GM23338 (cell line): Measurements from ENCODE around the gene MPHOSPH8. TPM values are rescaled to one million over a fixed set of nuclear protein-coding genes. Genes with fewer than 3 reads are reported as not detected.

Source experiments
- ATAC-seq: fragments of 200-7000 bp; cut with Tn5 transposase; 3 replicates; pipeline ENCODE4 v1.9.1; 2020
- DNase-seq: peaks from one replicate; pipeline ENCODE4 v3.0.0-alpha.2; 2015; ENCODE audit warnings: low spot score
- H2AFZ ChIP-seq: fragments of 200-600 bp; sonication (generic); 2 replicates; pipeline ENCODE4 v1.8.0; 2016; ENCODE audit warnings: antibody characterized with exemption, mild to moderate bottlenecking, moderate library complexity
- H3F3A ChIP-seq: fragments of 200-600 bp; sonication (generic); replicated peaks from 2 replicates; pipeline ENCODE4 v1.8.0; 2017; ENCODE audit warnings: antibody characterized with exemption, mixed run types, low read depth
- H3K27ac ChIP-seq: fragments of 200-600 bp; sonication (generic); 2 replicates; pipeline ENCODE4 v1.6.1; 2016; ENCODE audit warnings: low read depth
- H3K27me3 ChIP-seq: fragments of 200-600 bp; sonication (generic); 2 replicates; pipeline ENCODE4 v1.8.0; 2016; ENCODE audit warnings: mild to moderate bottlenecking, mixed run types, moderate library complexity; ENCODE audit not compliant: insufficient read depth
- H3K36me3 ChIP-seq: fragments of 200-600 bp; sonication (generic); 2 replicates; pipeline ENCODE4 v1.8.0; 2016; ENCODE audit warnings: mild to moderate bottlenecking; ENCODE audit not compliant: insufficient read depth
- H3K4me1 ChIP-seq: fragments of 200-600 bp; sonication (generic); 2 replicates; pipeline ENCODE4 v1.8.0; 2016; ENCODE audit warnings: mild to moderate bottlenecking, moderate library complexity; ENCODE audit not compliant: insufficient read depth
- H3K4me2 ChIP-seq: fragments of 200-600 bp; sonication (generic); 2 replicates; pipeline ENCODE4 v1.7.1; 2017; ENCODE audit warnings: mixed run types
- H3K4me3 ChIP-seq: fragments of 200-600 bp; sonication (generic); 2 replicates; pipeline ENCODE4 v1.6.1; 2016; ENCODE audit warnings: mixed run types
- H3K79me2 ChIP-seq: fragments of 200-600 bp; sonication (generic); replicated peaks from 2 replicates; pipeline ENCODE4 v1.8.0; 2017; ENCODE audit warnings: mild to moderate bottlenecking; ENCODE audit not compliant: insufficient read depth
- H3K9me2 ChIP-seq: fragments of 200-600 bp; sonication (generic); 2 replicates; pipeline ENCODE4 v1.8.0; 2017; ENCODE audit not compliant: insufficient read depth
- H4K20me1 ChIP-seq: fragments of 200-600 bp; sonication (generic); replicated peaks from 2 replicates; pipeline ENCODE4 v1.8.0; 2017; ENCODE audit warnings: mild to moderate bottlenecking; ENCODE audit not compliant: insufficient read depth
- H3K27ac Mint-ChIP-seq: 2 replicates; pipeline ENCODE4 v1.8.0; 2020; ENCODE audit warnings: inconsistent platforms, mild to moderate bottlenecking, moderate library complexity, mixed read lengths
- H3K27me3 Mint-ChIP-seq: 3 replicates; pipeline ENCODE4 v1.8.0; 2022; ENCODE audit warnings: low read depth, mild to moderate bottlenecking, moderate library complexity, mixed read lengths, inconsistent platforms; ENCODE audit not compliant: insufficient read depth, poor library complexity
- H3K36me3 Mint-ChIP-seq: 3 replicates; pipeline ENCODE4 v1.8.0; 2021; ENCODE audit warnings: low read depth, mild to moderate bottlenecking, inconsistent platforms, moderate library complexity, mixed read lengths
- H3K4me1 Mint-ChIP-seq: 3 replicates; pipeline ENCODE4 v1.8.0; 2020; ENCODE audit warnings: mild to moderate bottlenecking, inconsistent platforms, mixed read lengths
- H3K4me3 Mint-ChIP-seq: 3 replicates; pipeline ENCODE4 v1.8.0; 2021; ENCODE audit warnings: moderate library complexity, mild to moderate bottlenecking, inconsistent platforms, mixed read lengths
- H3K9me3 Mint-ChIP-seq: 3 replicates; pipeline ENCODE4 v1.8.0; 2020; ENCODE audit warnings: moderate library complexity, mild to moderate bottlenecking, inconsistent platforms, mixed read lengths
- EZH2 ChIP-seq: fragments of 200-600 bp; sonication (generic); IDR thresholded peaks from one replicate; pipeline ENCODE4 v1.8.0; 2017; ENCODE audit warnings: antibody characterized with exemption, mild to moderate bottlenecking, low read depth; ENCODE audit not compliant: unreplicated experiment
- JUNB ChIP-seq: IDR thresholded peaks from one replicate; pipeline ENCODE4 v1.6.1; 2016; ENCODE audit warnings: antibody characterized with exemption; ENCODE audit not compliant: unreplicated experiment
- REST ChIP-seq: IDR thresholded peaks from one replicate; pipeline ENCODE4 v1.6.1; 2018; ENCODE audit warnings: antibody characterized with exemption; ENCODE audit not compliant: unreplicated experiment
- ZNF114 ChIP-seq: fragments of 250-450 bp; sonication (Bioruptor Pico); IDR thresholded peaks from 2 replicates; pipeline ENCODE4 v1.5.0; 2020; ENCODE audit warnings: mild to moderate bottlenecking, moderate library complexity
- polyA plus RNA-seq: library from polyadenylated mRNA; unstranded; fragments of >200 nt; fragmentation: Nextera tagmentation; extraction: Ambion mirVana; gene quantifications from 2 replicates; pipeline ENCODE4 v1.2.1, GENCODE V29; 2016
- total RNA-seq: library from RNA; depleted of rRNA; stranded (reverse); fragments of >200 nt; shearing (Covaris generic); gene quantifications from 2 replicates; pipeline ENCODE4 v1.2.3, GENCODE V29; 2014
- TF ChIP-seq, protein P1 (sequence below): IDR thresholded peaks from 2 replicates; pipeline ENCODE4 v1.6.1; 2016; ENCODE audit warnings: antibody characterized with exemption

The MPHOSPH8 gene
- total and polyA plus RNA-seq, 2 experiments from 2014 or later: 15.6 to 31.9 TPM

DNA sequence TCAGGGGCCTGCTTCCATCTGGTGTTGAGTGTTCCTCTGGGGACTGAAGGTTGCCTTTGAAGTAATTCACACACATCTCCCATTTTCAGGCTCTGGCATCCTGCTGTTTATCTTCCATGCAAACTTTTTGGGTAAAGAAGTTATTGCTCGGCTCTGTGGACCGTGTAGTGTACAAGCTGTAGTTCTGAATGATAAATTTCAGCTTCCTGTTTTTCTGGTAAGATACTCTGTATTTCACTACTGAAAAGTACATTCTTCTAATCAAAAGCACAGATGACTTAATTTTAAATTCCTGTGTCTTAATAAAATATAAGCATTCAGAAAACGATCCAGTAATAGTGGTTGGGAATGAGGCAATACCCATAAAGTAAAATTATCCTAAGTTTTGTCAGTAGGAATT lies 36.7 kb downstream of the MPHOSPH8 start (continued):
- TF ChIP-seq, protein P1, sequence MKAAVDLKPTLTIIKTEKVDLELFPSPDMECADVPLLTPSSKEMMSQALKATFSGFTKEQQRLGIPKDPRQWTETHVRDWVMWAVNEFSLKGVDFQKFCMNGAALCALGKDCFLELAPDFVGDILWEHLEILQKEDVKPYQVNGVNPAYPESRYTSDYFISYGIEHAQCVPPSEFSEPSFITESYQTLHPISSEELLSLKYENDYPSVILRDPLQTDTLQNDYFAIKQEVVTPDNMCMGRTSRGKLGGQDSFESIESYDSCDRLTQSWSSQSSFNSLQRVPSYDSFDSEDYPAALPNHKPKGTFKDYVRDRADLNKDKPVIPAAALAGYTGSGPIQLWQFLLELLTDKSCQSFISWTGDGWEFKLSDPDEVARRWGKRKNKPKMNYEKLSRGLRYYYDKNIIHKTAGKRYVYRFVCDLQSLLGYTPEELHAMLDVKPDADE: no peak

DNA sequence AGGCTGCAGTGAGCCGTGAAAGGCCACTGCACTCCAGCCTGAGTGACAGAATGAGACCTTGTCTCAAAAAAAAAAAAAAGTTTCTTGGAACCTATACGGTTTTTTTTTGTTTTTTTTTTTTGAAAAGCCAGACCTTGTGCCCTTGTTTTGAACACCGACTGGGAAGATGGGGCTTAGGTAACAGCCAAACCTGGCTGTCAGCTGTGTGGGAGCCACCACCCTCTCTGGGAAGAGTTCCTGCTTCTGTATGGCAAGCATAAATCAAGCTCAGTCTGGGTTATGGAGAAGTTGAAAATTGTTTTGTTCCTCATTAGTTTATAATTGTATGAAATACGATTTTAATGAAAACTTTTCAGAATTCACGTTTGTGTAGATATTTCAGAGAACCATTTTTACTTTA lies 39.5 kb downstream of the MPHOSPH8 start:
- Histone ChIP-seq H3K79me2 (no peaks in the 10 kb centered on the region), H4K20me1 (peaks cover 13% of the 10 kb centered on the region; the same call in 1 of the 2 replicates), H3K4me3 (no peak overlapping the region), H3K27ac (0 out of 2 replicates have a peak overlapping the region, but pooled peaks have one; percentile 74), H3F3A (peaks cover 14% of the 10 kb centered on the region; the same call in 1 of the 2 replicates), H3K4me1 (no peaks in the 10 kb centered on the region), H3K36me3 (peaks cover 45% of the 10 kb centered on the region), H2AFZ (no peak overlapping the region), H3K4me2 (no peak overlapping the region), H3K9me2 (no peaks in the 10 kb centered on the region), H3K27me3 (no peaks in the 10 kb centered on the region)
- no peak for ATAC-seq
- DNase-seq: no peak
- Mint-ChIP-seq H3K27me3 (no peaks in the 10 kb centered on the region), H3K9me3 (no peaks in the 10 kb centered on the region), H3K36me3 (peaks cover 53% of the 10 kb centered on the region), H3K4me1 (peaks cover 5% of the 10 kb centered on the region), H3K4me3 (no peak overlapping the region), H3K27ac (no peak overlapping the region)
- TF ChIP-seq EZH2 (no peak), JUNB (no peak)
- TF ChIP-seq, protein P1: no peak

- H3K79me2 ChIP-seq: no peaks in the 10 kb centered on the region; the same call in 1 of the 2 replicates
- Mint-ChIP-seq H3K27ac (peak overlapping the region; percentile 45; the same call in 1 of the 2 replicates), H3K4me1 (peaks cover 11% of the 10 kb centered on the region), H3K4me3 (no peak overlapping the region), H3K9me3 (no peaks in the 10 kb centered on the region), H3K27me3 (no peaks in the 10 kb centered on the region), H3K36me3 (peaks cover 48% of the 10 kb centered on the region)
- 0 out of 2 replicates have a peak overlapping the region, but pooled peaks have one; percentile 74 for H3K27ac ChIP-seq
- no peak overlapping the region for H3K4me3 ChIP-seq
- H3K4me2 ChIP-seq: no peak overlapping the region
- H3K36me3 ChIP-seq: peaks cover 45% of the 10 kb centered on the region
- H4K20me1 ChIP-seq: peaks cover 8% of the 10 kb centered on the region; the same call in 1 of the 2 replicates
- DNase-seq (no peak), ATAC-seq (no peak)
- peaks cover 10% of the 10 kb centered on the region; the same call in 1 of the 2 replicates for H3F3A ChIP-seq
- no peaks in the 10 kb centered on the region for H3K9me2 ChIP-seq
- no peaks in the 10 kb centered on the region for H3K27me3 ChIP-seq
- H2AFZ ChIP-seq: no peak overlapping the region
- no peak for TF ChIP-seq ZNF114 (CRISPR knock-in tag)
- no peak for TF ChIP-seq JUNB
- TF ChIP-seq REST: no peak
- H3K4me1 ChIP-seq: no peaks in the 10 kb centered on the region
These were observed 40.3 kb downstream of the MPHOSPH8 start for GRCh38 chr13:19673473-19674430.
